ENCODE measurements around the gene H1-8. TPM values are rescaled to one million over a fixed set of nuclear protein-coding genes. Genes with fewer than 3 reads are reported as not detected.

H1-8 gene
- total and polyA plus RNA-seq, 12 donors, result not detected

- Histone ChIP-seq H3K27ac (no peak within 1 kb of the TSS), H3K36me3 (replicated peaks in 1 of 2) (no peaks in the 10 kb centered on the region), H3K9me3 (replicated peaks in 1 of 3) (no peaks in the 10 kb centered on the region), H3K4me1 (replicated peaks in 1 of 2) (no peaks in the 10 kb centered on the region), H3K4me3 (no peak within 1 kb of the TSS), H3K27me3 (no peaks in the 10 kb centered on the region)
- 94 to 97% (median 96%) methylated on average over 17 to 18 of the region's 18 CpGs for WGBS, 4 donors
- intact Hi-C loops (cut with DNase I), result no loop called here
- DNase-seq, result no peak
- TF ChIP-seq, protein P1, sequence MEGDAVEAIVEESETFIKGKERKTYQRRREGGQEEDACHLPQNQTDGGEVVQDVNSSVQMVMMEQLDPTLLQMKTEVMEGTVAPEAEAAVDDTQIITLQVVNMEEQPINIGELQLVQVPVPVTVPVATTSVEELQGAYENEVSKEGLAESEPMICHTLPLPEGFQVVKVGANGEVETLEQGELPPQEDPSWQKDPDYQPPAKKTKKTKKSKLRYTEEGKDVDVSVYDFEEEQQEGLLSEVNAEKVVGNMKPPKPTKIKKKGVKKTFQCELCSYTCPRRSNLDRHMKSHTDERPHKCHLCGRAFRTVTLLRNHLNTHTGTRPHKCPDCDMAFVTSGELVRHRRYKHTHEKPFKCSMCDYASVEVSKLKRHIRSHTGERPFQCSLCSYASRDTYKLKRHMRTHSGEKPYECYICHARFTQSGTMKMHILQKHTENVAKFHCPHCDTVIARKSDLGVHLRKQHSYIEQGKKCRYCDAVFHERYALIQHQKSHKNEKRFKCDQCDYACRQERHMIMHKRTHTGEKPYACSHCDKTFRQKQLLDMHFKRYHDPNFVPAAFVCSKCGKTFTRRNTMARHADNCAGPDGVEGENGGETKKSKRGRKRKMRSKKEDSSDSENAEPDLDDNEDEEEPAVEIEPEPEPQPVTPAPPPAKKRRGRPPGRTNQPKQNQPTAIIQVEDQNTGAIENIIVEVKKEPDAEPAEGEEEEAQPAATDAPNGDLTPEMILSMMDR (IDR thresholded peaks at IDR 0.05), result no peak
- TF ChIP-seq POLR2A (IDR thresholded peaks at IDR 0.05), result no peak
Observed at GRCh38 chr3:129528589-129529100, 14.3 kb upstream of the H1-8 start, which contains the start of gene RHO. Gene RHO, plus strand, starts transcription at chr3:129528639. Its CDS starts 95 bp downstream, at chr3:129528734.

- Histone ChIP-seq H3K36me3 (replicated peaks in 1 of 2) (no peaks in the 10 kb centered on the region), H3K4me3 (no peak overlapping the region), H3K27ac (no peak overlapping the region), H3K9me3 (replicated peaks in 1 of 3) (no peaks in the 10 kb centered on the region), H3K27me3 (no peaks in the 10 kb centered on the region), H3K4me1 (replicated peaks in 1 of 2) (peaks cover 0 to 3% of the 10 kb centered on the region in 2 donors)
- DNase-seq, result no peak
- 82 to 91% (median 87%) methylated on average over 12 of the region's 12 CpGs for WGBS, 4 donors
- intact Hi-C loops (cut with DNase I), result no loop called here
- TF ChIP-seq, protein P1 (IDR thresholded peaks at IDR 0.05), result no peak
- no peak for TF ChIP-seq POLR2A (IDR thresholded peaks at IDR 0.05)
Observed at GRCh38 chr3:129529436-129530210, 13.4 kb upstream of the H1-8 start.

DNA sequence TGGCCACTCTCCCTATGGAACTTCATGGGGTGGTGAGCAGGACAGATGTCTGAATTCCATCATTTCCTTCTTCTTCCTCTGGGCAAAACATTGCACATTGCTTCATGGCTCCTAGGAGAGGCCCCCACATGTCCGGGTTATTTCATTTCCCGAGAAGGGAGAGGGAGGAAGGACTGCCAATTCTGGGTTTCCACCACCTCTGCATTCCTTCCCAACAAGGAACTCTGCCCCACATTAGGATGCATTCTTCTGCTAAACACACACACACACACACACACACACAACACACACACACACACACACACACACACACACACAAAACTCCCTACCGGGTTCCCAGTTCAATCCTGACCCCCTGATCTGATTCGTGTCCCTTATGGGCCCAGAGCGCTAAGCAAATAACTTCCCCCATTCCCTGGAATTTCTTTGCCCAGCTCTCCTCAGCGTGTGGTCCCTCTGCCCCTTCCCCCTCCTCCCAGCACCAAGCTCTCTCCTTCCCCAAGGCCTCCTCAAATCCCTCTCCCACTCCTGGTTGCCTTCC is 12.7 kb upstream of the H1-8 start:
- DNase-seq, result no peak

GRCh38 chr3:129530821-129531220 is 12.2 kb upstream of the H1-8 start:
- no peak for TF ChIP-seq POLR2A (IDR thresholded peaks at IDR 0.05)
- TF ChIP-seq, protein P1 (IDR thresholded peaks at IDR 0.05), result no peak
- Histone ChIP-seq H3K9me3 (replicated peaks in 1 of 3) (no peaks in the 10 kb centered on the region), H3K4me3 (no peak overlapping the region), H3K4me1 (replicated peaks in 1 of 2) (peaks cover 0 to 5% of the 10 kb centered on the region in 2 donors), H3K27me3 (no peaks in the 10 kb centered on the region), H3K27ac (no peak overlapping the region), H3K36me3 (replicated peaks in 1 of 2) (no peaks in the 10 kb centered on the region)
- intact Hi-C loops (cut with DNase I), result no loop called here
- no peak for DNase-seq
- 94 to 100% (median 95%) methylated on average over 5 to 13 of the region's 13 CpGs for WGBS, 4 donors

More for the DNA sequence above, 12.7 kb upstream of the H1-8 start:
- no peak for TF ChIP-seq POLR2A (IDR thresholded peaks at IDR 0.05)
- TF ChIP-seq, protein P1 (IDR thresholded peaks at IDR 0.05), result no peak
- no peaks in the 10 kb centered on the region for H3K27me3 ChIP-seq
- no peaks in the 10 kb centered on the region for H3K9me3 ChIP-seq (replicated peaks in 1 of 3)
- H3K27ac ChIP-seq, result no peak overlapping the region
- no peak overlapping the region for H3K4me3 ChIP-seq
- H3K36me3 ChIP-seq (replicated peaks in 1 of 2), result no peaks in the 10 kb centered on the region
- H3K4me1 ChIP-seq (replicated peaks in 1 of 2), result peaks cover 0 to 5% of the 10 kb centered on the region in 2 donors
- 51 to 61% (median 55%) methylated on average over 6 of the region's 6 CpGs for WGBS, 4 donors
- intact Hi-C loops (cut with DNase I), result no loop called here
